ENCODE measurements around the gene TOM1L2. TPM values are rescaled to one million over a fixed set of nuclear protein-coding genes. Genes with fewer than 3 reads are reported as not detected.

Gene TOM1L2
- total and polyA plus RNA-seq, 8 donors, result 13.3 to 154 (median 41.1) TPM

DNA sequence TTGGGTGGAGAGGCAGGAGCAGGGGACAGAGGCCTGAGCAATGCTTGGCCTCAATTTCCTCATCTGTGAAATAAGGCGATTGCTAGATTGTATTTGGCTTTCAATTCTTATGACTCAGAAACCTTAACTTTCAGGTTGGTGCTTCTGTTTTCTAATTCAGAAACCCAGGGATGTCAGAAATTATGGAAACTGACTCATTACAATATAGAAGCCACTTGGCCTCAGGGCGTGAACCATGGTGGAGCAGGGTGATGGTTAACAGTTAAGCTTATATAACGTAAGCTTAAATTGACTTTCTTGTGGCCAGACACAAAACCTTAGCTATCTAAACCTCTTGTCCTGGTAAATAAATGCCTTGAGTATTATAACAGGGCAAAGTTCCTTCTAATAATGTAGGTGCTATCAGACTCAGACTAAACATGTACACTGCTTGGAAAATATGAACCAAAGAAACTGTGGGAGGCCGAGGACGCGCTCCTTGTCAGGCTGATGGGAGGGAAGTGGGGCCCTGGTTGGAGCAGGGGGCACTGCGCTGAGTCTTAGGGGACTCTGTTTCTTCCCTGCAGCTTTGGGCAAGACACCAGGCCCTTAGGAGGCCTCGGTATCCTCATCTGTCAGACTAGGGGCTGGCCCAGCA lies 118.3 kb downstream of the TOM1L2 start:
- Histone ChIP-seq H3K9me3 (no peaks in the 10 kb centered on the region), H3K4me1 (peaks cover 13 to 57% (median 41%) of the 10 kb centered on the region in 4 donors), H3K4me3 (no peak overlapping the region), H3K27ac (peak overlapping the region in 2 of 5 donors; percentile 11 to 20), H3K36me3 (peaks cover 0 to 12% (median 7%) of the 10 kb centered on the region in 4 donors), H3K27me3 (no peaks in the 10 kb centered on the region)
- intact Hi-C loops (cut with DNase I; ENCODE audit: low total_unique reads), result no loop called here
- TF ChIP-seq, protein P1, sequence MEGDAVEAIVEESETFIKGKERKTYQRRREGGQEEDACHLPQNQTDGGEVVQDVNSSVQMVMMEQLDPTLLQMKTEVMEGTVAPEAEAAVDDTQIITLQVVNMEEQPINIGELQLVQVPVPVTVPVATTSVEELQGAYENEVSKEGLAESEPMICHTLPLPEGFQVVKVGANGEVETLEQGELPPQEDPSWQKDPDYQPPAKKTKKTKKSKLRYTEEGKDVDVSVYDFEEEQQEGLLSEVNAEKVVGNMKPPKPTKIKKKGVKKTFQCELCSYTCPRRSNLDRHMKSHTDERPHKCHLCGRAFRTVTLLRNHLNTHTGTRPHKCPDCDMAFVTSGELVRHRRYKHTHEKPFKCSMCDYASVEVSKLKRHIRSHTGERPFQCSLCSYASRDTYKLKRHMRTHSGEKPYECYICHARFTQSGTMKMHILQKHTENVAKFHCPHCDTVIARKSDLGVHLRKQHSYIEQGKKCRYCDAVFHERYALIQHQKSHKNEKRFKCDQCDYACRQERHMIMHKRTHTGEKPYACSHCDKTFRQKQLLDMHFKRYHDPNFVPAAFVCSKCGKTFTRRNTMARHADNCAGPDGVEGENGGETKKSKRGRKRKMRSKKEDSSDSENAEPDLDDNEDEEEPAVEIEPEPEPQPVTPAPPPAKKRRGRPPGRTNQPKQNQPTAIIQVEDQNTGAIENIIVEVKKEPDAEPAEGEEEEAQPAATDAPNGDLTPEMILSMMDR (IDR thresholded peaks at IDR 0.05), result no peak
- TF ChIP-seq POLR2A (IDR thresholded peaks at IDR 0.05) (no peak), POLR2AphosphoS5 (IDR thresholded peaks at IDR 0.05) (no peak), EP300 (IDR thresholded peaks at IDR 0.05) (no peak)
- no peak for DNase-seq
- 65 to 75% (median 74%) methylated on average over 8 of the region's 8 CpGs for WGBS, 5 donors

DNA sequence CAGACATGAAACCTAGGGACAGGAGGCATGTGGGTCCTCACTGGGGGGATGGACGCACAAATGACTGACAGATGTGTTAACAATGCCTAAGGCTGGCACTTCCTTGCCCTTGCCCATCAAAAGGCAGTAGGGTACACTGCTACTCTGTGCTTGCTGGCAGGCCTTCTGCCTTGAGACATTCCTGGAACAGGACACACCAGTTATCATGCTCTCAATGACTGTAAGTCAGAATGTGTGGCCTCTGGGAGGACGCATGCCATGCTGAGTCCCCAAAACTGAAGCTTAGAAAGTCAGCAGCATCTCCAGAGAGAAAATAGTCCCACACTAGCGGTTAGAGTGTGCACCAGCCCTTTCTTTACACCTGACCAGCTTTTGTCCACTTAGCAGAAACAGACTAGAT lies 119.3 kb downstream of the TOM1L2 start:
- peaks cover 23 to 65% (median 46%) of the 10 kb centered on the region in 4 donors for H3K4me1 ChIP-seq
- intact Hi-C loops (cut with DNase I; ENCODE audit: low total_unique reads), result no loop called here
- no peak for TF ChIP-seq EP300 (IDR thresholded peaks at IDR 0.05)
- TF ChIP-seq POLR2AphosphoS5 (IDR thresholded peaks at IDR 0.05), result no peak
- TF ChIP-seq, protein P1 (IDR thresholded peaks at IDR 0.05), result no peak
- TF ChIP-seq POLR2A (IDR thresholded peaks at IDR 0.05), result no peak

DNA sequence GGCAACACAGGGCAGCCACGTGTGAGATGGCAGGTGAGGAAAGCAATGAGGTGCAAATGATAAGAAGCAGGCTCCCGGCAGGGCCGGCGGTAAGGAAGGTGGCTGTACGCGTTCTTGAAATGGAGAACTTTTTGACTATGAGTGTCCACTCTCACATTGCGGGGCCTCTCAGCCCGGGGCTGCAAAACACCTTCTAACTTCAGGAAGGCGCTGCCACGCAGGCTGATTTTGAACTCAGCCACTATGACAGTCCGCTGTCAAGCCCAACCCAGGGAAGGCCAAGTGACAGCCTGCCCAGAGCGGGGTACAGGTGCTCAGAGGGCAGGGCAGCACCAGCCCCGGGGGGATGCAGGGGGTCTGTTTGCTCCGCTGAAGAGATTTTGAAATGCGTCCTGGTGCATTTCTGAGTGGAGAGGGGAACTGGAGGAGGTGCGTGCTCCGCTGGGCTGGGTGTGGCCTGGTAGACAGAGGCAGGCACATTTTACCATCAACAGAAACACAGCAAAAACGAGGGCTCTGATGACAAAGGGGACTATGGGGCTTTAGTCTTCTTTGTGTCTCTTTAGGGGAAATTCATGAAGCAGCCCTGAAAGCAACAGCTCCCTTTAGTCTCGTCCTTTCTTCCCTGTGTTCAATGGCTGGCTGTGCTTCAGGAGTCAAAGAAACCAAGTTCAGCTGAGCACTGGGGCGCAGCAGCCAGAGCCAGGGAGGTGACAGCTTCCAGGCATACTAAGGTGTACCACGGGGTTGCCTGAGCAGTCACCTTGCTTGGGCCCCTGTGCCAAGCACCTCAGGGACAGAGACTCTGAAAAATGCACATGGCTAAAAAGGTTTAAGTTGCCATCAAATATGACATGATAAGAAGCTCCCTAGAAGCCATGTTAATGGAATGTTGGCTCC lies 120.8 kb downstream of the TOM1L2 start:
- no peaks in the 10 kb centered on the region for H3K27me3 ChIP-seq
- peaks cover 0 to 26% (median 19%) of the 10 kb centered on the region in 4 donors for H3K36me3 ChIP-seq
- 58 to 77% (median 68%) methylated on average over 18 to 21 of the region's 21 CpGs for WGBS, 5 donors
- peaks cover 27 to 65% (median 47%) of the 10 kb centered on the region in 4 donors for H3K4me1 ChIP-seq
- no peaks in the 10 kb centered on the region for H3K9me3 ChIP-seq
- DNase-seq, result no peak
- TF ChIP-seq POLR2A (IDR thresholded peaks at IDR 0.05) (no peak), POLR2AphosphoS5 (IDR thresholded peaks at IDR 0.05) (no peak), EP300 (IDR thresholded peaks at IDR 0.05) (no peak)
- TF ChIP-seq, protein P1 (IDR thresholded peaks at IDR 0.05), result no peak
- intact Hi-C loops (cut with DNase I; ENCODE audit: low total_unique reads), result no loop called here
- no peak overlapping the region for H3K4me3 ChIP-seq
- peak overlapping the region in 1 of 5 donors; percentile 79 for H3K27ac ChIP-seq

More for the DNA sequence above, 119.3 kb downstream of the TOM1L2 start:
- 90 to 100% (median 92%) methylated on average over 3 of the region's 3 CpGs for WGBS, 5 donors
- H3K27me3 ChIP-seq, result no peaks in the 10 kb centered on the region
- peak overlapping the region in 1 of 5 donors; percentile 20 for H3K27ac ChIP-seq
- no peak overlapping the region for H3K4me3 ChIP-seq
- no peaks in the 10 kb centered on the region for H3K9me3 ChIP-seq
- no peak for DNase-seq
- H3K36me3 ChIP-seq, result peaks cover 0 to 12% (median 8%) of the 10 kb centered on the region in 4 donors

DNA sequence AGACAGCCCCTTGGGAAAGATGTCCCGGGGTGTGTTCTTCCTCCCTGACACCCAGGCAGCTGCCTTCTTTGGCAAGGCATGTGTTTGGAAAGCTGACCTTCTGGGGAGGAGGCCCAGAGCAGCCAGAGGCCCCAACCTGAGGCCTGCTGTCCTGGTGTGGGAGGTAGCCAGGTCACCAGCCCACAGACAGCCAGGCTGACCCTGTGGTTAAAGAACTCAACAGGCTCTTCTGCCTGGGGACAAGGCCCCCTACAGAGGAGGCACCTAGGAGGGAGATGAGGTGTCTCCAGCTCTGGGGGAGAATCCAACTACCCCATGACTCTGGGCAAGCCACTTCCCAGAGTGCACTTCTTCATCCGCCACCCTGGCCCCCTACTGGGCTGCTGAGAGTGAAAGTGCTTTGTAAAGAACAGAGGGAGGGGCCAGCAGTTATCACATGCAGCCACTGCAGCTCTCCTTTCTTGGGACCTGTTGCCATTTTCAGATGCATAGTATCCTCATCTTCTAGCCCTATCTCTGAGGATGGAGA lies 122.3 kb downstream of the TOM1L2 start:
- intact Hi-C loops (cut with DNase I; ENCODE audit: low total_unique reads), result no loop called here
- Histone ChIP-seq H3K27me3 (no peaks in the 10 kb centered on the region), H3K4me1 (peaks cover 27 to 53% (median 41%) of the 10 kb centered on the region in 4 donors), H3K4me3 (no peak overlapping the region), H3K27ac (peak overlapping the region; percentile 49 to 79 (median 79)), H3K36me3 (peaks cover 0 to 35% (median 26%) of the 10 kb centered on the region in 4 donors), H3K9me3 (no peaks in the 10 kb centered on the region)
- 60 to 70% (median 69%) methylated on average over 2 of the region's 2 CpGs for WGBS, 5 donors
- peak; percentile 44 to 82 for DNase-seq
- TF ChIP-seq POLR2AphosphoS5 (IDR thresholded peaks at IDR 0.05), result no peak
- no peak for TF ChIP-seq EP300 (IDR thresholded peaks at IDR 0.05)
- TF ChIP-seq, protein P1 (IDR thresholded peaks at IDR 0.05), result no peak
- no peak for TF ChIP-seq POLR2A (IDR thresholded peaks at IDR 0.05)

Data from stomach (tissue), 9 donors.